PC-3 (cell line): ENCODE data around the gene SLC9A3. TPM values are rescaled to one million over a fixed set of nuclear protein-coding genes. Genes with fewer than 3 reads are reported as not detected.

Experiments used
- ATAC-seq: fragments of 200-7000 bp; cut with Tn5 transposase; 2 replicates; pipeline ENCODE4 v1.9.1; 2020; ENCODE audit warnings: mild to moderate bottlenecking, moderate library complexity
- BruUV-seq: library from RNA; stranded (reverse); fragments of 400-500 nt; replicated peaks from 2 replicates; lab custom pipeline; 2021; lab: Mats Ljungman, UMichigan
- CTCF ChIA-PET: fragments of 300-600 bp; sonication (Branson Sonifier 250); formaldehyde crosslinking; loops from one replicate; lab custom pipeline; 2022; ENCODE audit warnings: antibody characterized with exemption; lab: Charles Lee
- POLR2A ChIA-PET: fragments of 300-600 bp; sonication (Branson Sonifier 250); formaldehyde crosslinking; loops from one replicate; lab custom pipeline; 2022; ENCODE audit warnings: antibody characterized with exemption; ENCODE audit not compliant: unreplicated experiment; lab: Charles Lee
- DNase-seq: peaks from one replicate; pipeline ENCODE4 v3.0.0-alpha.2; 2015
- H2AFZ ChIP-seq: fragments of 300-600 bp; sonication (generic); 2 replicates; pipeline ENCODE4 v1.6.0; 2016; ENCODE audit warnings: antibody characterized with exemption, low read length
- H3F3A ChIP-seq: fragments of 300-600 bp; sonication (generic); one replicate; pipeline ENCODE4 v1.6.0; 2017; ENCODE audit warnings: antibody characterized with exemption, low read length, control low read depth, mild to moderate bottlenecking; ENCODE audit not compliant: unreplicated experiment
- H3K27ac ChIP-seq: fragments of 300-600 bp; sonication (generic); 2 replicates; pipeline ENCODE4 v1.5.1; 2016; ENCODE audit warnings: mild to moderate bottlenecking, low read length
- H3K27me3 ChIP-seq: fragments of 300-600 bp; sonication (generic); 2 replicates; pipeline ENCODE4 v1.6.1; 2016; ENCODE audit warnings: low read length, mixed read lengths
- H3K36me3 ChIP-seq: fragments of 300-600 bp; sonication (generic); 2 replicates; pipeline ENCODE4 v1.6.1; 2016; ENCODE audit warnings: low read depth, mixed run types, low read length, mixed read lengths
- H3K4me1 ChIP-seq: fragments of 300-600 bp; sonication (generic); 2 replicates; pipeline ENCODE4 v1.5.1; 2016; ENCODE audit warnings: low read length; ENCODE audit not compliant: insufficient read depth
- H3K4me2 ChIP-seq: fragments of 300-600 bp; sonication (generic); 2 replicates; pipeline ENCODE4 v1.6.0; 2016; ENCODE audit warnings: low read length
- H3K4me3 ChIP-seq: fragments of 300-600 bp; sonication (generic); 2 replicates; pipeline ENCODE4 v1.5.1; 2016; ENCODE audit warnings: mild to moderate bottlenecking, low read length, mixed read lengths
- H3K79me2 ChIP-seq: fragments of 300-600 bp; sonication (generic); 2 replicates; pipeline ENCODE4 v1.6.1; 2017; ENCODE audit warnings: low read length, mixed read lengths
- H3K9ac ChIP-seq: fragments of 300-600 bp; sonication (generic); 2 replicates; pipeline ENCODE4 v1.6.0; 2016; ENCODE audit warnings: mild to moderate bottlenecking, low read length
- H3K9me2 ChIP-seq: fragments of 300-600 bp; sonication (generic); replicated peaks from 2 replicates; pipeline ENCODE4 v1.6.1; 2016; ENCODE audit warnings: mixed run types, low read length, mixed read lengths
- H3K9me3 ChIP-seq: fragments of 300-600 bp; sonication (generic); 2 replicates; pipeline ENCODE4 v1.6.1; 2016; ENCODE audit warnings: low read length, mixed read lengths
- H4K20me1 ChIP-seq: fragments of 300-600 bp; sonication (generic); 2 replicates; pipeline ENCODE4 v1.6.1; 2016; ENCODE audit warnings: low read length, mixed read lengths
- CTCF ChIP-seq: fragments of 300-600 bp; sonication (generic); conservative IDR thresholded peaks from 2 replicates; pipeline ENCODE4 v1.5.1; 2017; ENCODE audit warnings: antibody characterized with exemption, low read depth, mild to moderate bottlenecking, low read length
- EZH2 ChIP-seq: fragments of 300-600 bp; sonication (generic); IDR thresholded peaks from one replicate; pipeline ENCODE4 v1.6.1; 2017; ENCODE audit warnings: antibody characterized with exemption, mild to moderate bottlenecking, low read length; ENCODE audit not compliant: unreplicated experiment
- EZH2phosphoT487 ChIP-seq: fragments of 300-600 bp; sonication (generic); IDR thresholded peaks from 2 replicates; pipeline ENCODE4 v1.6.1; 2018; ENCODE audit warnings: mild to moderate bottlenecking, antibody characterized with exemption, low read length, borderline replicate concordance
- intact Hi-C: fragments of 100-400 bp; cut with micrococcal nuclease; formaldehyde crosslinking; loops from 2 replicates; pipeline ENCODE4 v1.9.0; 2023
- total RNA-seq: library from RNA; depleted of rRNA; stranded (reverse); fragments of >200 nt; gene quantifications from 2 replicates; pipeline ENCODE4 v1.2.3, GENCODE V29; 2014

SLC9A3 gene
- total RNA-seq, 1 experiment from 2014 or later = 4.9 TPM

DNA sequence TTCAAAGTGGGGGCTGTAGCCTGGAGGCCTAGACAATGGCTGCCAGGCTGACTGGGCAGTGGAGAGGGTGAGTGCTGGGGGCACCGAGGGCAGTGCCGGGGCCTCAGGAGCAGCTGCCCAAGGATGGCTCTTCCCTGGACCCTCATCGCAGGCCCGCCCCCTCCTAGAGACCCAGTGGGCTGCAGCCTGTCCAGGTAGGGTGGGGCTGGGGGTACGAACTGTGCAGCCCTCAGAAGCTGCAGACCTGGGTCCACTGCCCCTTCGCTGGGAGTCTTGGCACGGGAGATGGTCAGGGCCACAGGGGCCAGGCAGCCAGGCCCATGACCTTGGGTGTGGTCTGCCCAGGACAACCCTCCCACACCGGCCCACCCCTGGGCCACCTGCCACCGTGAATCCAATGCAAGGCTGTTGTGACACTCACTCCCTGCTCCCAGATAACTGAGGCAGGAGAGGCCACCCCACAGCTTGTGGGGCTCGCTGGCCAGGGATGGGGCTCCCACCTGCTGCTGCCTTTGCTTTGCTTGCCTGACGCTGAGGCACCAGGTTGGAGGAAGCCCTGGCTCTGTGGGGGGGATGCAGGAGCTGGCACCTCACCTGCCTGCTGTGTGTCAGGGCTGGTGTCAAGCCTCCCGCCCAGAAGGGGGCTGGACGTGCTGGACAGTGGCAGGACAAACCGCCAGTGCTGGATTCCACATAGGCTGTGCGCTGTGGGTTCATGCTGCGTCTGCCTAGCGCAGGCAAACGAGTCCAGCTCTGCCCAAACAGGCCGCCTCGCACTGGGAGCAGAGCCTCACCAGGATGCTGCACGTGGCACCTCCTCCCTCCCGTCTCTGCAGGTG lies 23.1 kb upstream of the SLC9A3 start:
- POLR2A ChIA-PET = no interaction called here
- CTCF ChIA-PET = no interaction called here
- ATAC-seq (peak; percentile 35), DNase-seq (no peak)
- H3F3A ChIP-seq = no peaks in the 10 kb centered on the region
- H3K27me3 ChIP-seq = peaks cover 28% of the 10 kb centered on the region
- no peak overlapping the region for H3K4me3 ChIP-seq
- H3K9me2 ChIP-seq = no peaks in the 10 kb centered on the region
- no peak overlapping the region for H3K4me2 ChIP-seq
- H3K27ac ChIP-seq = no peak overlapping the region
- no peaks in the 10 kb centered on the region for H3K4me1 ChIP-seq
- intact Hi-C loops = no loop called here
- TF ChIP-seq CTCF (no peak), EZH2phosphoT487 (no peak), EZH2 (no peak)
- no peaks in the 10 kb centered on the region for H3K36me3 ChIP-seq
- H3K79me2 ChIP-seq = no peaks in the 10 kb centered on the region
- H3K9ac ChIP-seq = no peak overlapping the region
- BruUV-seq = no TSS peak
- no peak overlapping the region for H2AFZ ChIP-seq
- no peaks in the 10 kb centered on the region for H3K9me3 ChIP-seq
- no peaks in the 10 kb centered on the region for H4K20me1 ChIP-seq

- ChIA-PET CTCF (no interaction called here), POLR2A (no interaction called here)
- intact Hi-C loops = no loop called here
- no peak overlapping the region for H3K27ac ChIP-seq
- no peaks in the 10 kb centered on the region for H3F3A ChIP-seq
- H3K27me3 ChIP-seq = peaks cover 28% of the 10 kb centered on the region
- H2AFZ ChIP-seq = no peak overlapping the region
- no TSS peak for BruUV-seq
- H3K9me2 ChIP-seq = no peaks in the 10 kb centered on the region
- H3K9ac ChIP-seq = no peak overlapping the region
- no peaks in the 10 kb centered on the region for H3K36me3 ChIP-seq
- H3K79me2 ChIP-seq = no peaks in the 10 kb centered on the region
- H3K9me3 ChIP-seq = no peaks in the 10 kb centered on the region
- H3K4me1 ChIP-seq = no peaks in the 10 kb centered on the region
- H3K4me2 ChIP-seq = no peak overlapping the region
- DNase-seq = no peak
- no peak overlapping the region for H3K4me3 ChIP-seq
- no peaks in the 10 kb centered on the region for H4K20me1 ChIP-seq
- TF ChIP-seq EZH2phosphoT487 (no peak), EZH2 (no peak), CTCF (no peak)
- ATAC-seq = no peak
Measured at GRCh38 chr5:546376-546908, 22.2 kb upstream of the SLC9A3 start.
